Activated CD8-positive, alpha-beta T cell treated with anti-CD3 and anti-CD28 coated beads, Interleukin-2, amount 10 ng/mL, durations not matched to agents 7 days and 5 days (primary cell): ENCODE data around the gene SLC43A2. TPM values are rescaled to one million over a fixed set of nuclear protein-coding genes. Genes with fewer than 3 reads are reported as not detected.
"Not testable (repeated sequence)": the region's sequence is repeated elsewhere in the genome, so short reads cannot be mapped to it uniquely, and the experiment has no call there.

Experiments
- ATAC-seq: fragments of 150-1000 bp; cut with Tn5 transposase; one replicate; pipeline ENCODE4 v1.10.0; 2021; ENCODE audit warnings: moderate library complexity
- CTCF ChIA-PET: fragments of 350-600 bp; sonication (Branson Sonifier 250); formaldehyde crosslinking; loops from one replicate; lab custom pipeline; 2021; ENCODE audit warnings: antibody characterized with exemption; lab: Charles Lee
- POLR2A ChIA-PET: fragments of 350-600 bp; sonication (Branson Sonifier 250); formaldehyde crosslinking; loops from one replicate; lab custom pipeline; 2021; ENCODE audit warnings: antibody characterized with exemption; lab: Charles Lee
- DNase-seq: peaks from one replicate; pipeline ENCODE4 v3.0.0-alpha.2; 2020
- H3K27ac Mint-ChIP-seq: one replicate; pipeline ENCODE4 v1.8.0; 2021; ENCODE audit warnings: mild to moderate bottlenecking, mixed read lengths
- H3K27me3 Mint-ChIP-seq: one replicate; pipeline ENCODE4 v1.8.0; 2021; ENCODE audit warnings: low read depth, mixed read lengths
- H3K36me3 Mint-ChIP-seq: one replicate; pipeline ENCODE4 v1.8.0; 2021; ENCODE audit warnings: low read depth, mixed read lengths
- H3K4me1 Mint-ChIP-seq: one replicate; pipeline ENCODE4 v1.8.0; 2021; ENCODE audit warnings: low read depth, mixed read lengths
- H3K4me3 Mint-ChIP-seq: one replicate; pipeline ENCODE4 v1.8.0; 2021; ENCODE audit warnings: mild to moderate bottlenecking, mixed read lengths
- H3K9me3 Mint-ChIP-seq: one replicate; pipeline ENCODE4 v1.8.0; 2022; ENCODE audit warnings: mixed read lengths; ENCODE audit not compliant: insufficient read depth
- total RNA-seq, 2 experiments: library from RNA; stranded (reverse); gene quantifications; one replicate each; pipeline ENCODE4 v1.2.3, GENCODE V29; 2021

Gene SLC43A2
- total RNA-seq, 2 experiments from 2014 or later = 0.55 to 0.68 TPM

GRCh38 chr17:1580979-1581676 lies 47.5 kb downstream of the SLC43A2 start:
- CTCF ChIA-PET = no interaction called here
- DNase-seq = no peak
- H3K4me3 Mint-ChIP-seq = no peak overlapping the region
- no peaks in the 10 kb centered on the region for H3K27me3 Mint-ChIP-seq
- H3K27ac Mint-ChIP-seq = no peak overlapping the region
- no peaks in the 10 kb centered on the region for H3K9me3 Mint-ChIP-seq
- ATAC-seq = no peak
- POLR2A ChIA-PET = interaction anchor here (0.6 kb wide), 1 partner anchor 605 kb away, joined by 4 read pairs; no protein-coding TSS in a partner anchor
- peaks cover 10% of the 10 kb centered on the region for H3K4me1 Mint-ChIP-seq
- no peaks in the 10 kb centered on the region for H3K36me3 Mint-ChIP-seq

- Mint-ChIP-seq H3K36me3 (no peaks in the 10 kb centered on the region), H3K4me1 (peaks cover 14% of the 10 kb centered on the region), H3K4me3 (no peak overlapping the region), H3K27ac (no peak overlapping the region), H3K9me3 (no peaks in the 10 kb centered on the region), H3K27me3 (no peaks in the 10 kb centered on the region)
- no peak for ATAC-seq
- CTCF ChIA-PET = interaction anchor here (2.4 kb wide), 1 partner anchor 52 kb away, joined by 14 read pairs; the partner anchor contains the start of gene SLC43A2
- DNase-seq = no peak
- POLR2A ChIA-PET = no interaction called here
Observed at GRCh38 chr17:1578029-1578428, 50.6 kb downstream of the SLC43A2 start.

DNA sequence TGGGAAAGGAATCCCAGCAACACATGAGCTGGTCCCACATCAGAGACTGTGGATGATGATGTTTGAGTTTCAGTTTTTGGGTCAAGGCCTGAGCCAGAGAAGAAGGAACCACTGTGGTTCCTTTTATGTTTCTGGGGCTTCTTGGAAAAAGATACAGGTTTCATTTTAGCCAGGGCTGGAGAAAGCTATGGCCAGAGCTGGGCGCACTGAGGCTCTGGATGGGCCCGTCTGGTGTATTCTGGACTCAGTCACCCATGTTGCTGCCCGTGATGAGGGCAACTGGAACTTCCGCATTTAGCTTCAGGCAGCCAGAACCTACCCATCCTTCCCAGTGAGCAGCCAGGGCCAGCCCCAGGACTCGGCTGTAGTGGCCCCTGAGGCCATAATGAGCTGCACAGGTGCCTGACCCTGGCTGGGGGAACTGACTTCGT lies 51.0 kb downstream of the SLC43A2 start:
- ChIA-PET POLR2A (no interaction called here), CTCF (interaction anchor here (2.4 kb wide), 1 partner anchor 52 kb away, joined by 14 read pairs; the partner anchor contains the start of gene SLC43A2)
- Mint-ChIP-seq H3K27me3 (no peaks in the 10 kb centered on the region), H3K36me3 (no peaks in the 10 kb centered on the region), H3K9me3 (no peaks in the 10 kb centered on the region), H3K4me3 (no peak overlapping the region), H3K27ac (no peak overlapping the region), H3K4me1 (peaks cover 14% of the 10 kb centered on the region)
- ATAC-seq (no peak), DNase-seq (no peak)

DNA sequence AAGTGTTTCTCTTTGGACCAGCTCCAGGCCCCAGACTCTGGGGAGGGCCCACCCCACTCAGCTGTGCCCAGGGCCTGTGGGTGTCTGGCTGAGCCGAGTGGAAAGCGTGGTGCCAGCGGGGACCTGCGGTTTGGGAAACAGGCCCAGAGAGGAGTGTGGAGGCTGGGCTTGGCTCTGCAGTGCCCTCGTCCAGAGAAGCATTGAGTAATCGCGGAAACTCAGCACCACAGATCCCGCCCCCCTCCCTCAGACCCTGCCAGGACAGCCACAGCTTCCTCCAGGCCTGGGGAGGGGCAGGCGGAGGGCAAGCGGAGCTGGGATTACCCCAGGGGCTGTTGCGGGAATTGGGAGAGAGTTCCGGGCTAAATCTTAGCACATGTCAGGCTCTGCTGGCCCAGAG lies 51.5 kb downstream of the SLC43A2 start:
- Mint-ChIP-seq H3K36me3 (no peaks in the 10 kb centered on the region), H3K4me3 (no peak overlapping the region), H3K27ac (no peak overlapping the region), H3K27me3 (no peaks in the 10 kb centered on the region), H3K4me1 (peaks cover 14% of the 10 kb centered on the region), H3K9me3 (no peaks in the 10 kb centered on the region)
- ChIA-PET CTCF (interaction anchor here (2.4 kb wide), 1 partner anchor 52 kb away, joined by 14 read pairs; the partner anchor contains the start of gene SLC43A2), POLR2A (no interaction called here)
- DNase-seq (no peak), ATAC-seq (no peak)

- CTCF ChIA-PET = interaction anchor here (2.4 kb wide), 1 partner anchor 53 kb away, joined by 14 read pairs; the partner anchor contains the start of gene SLC43A2
- ATAC-seq = no peak
- no peak for DNase-seq
Observed at GRCh38 chr17:1576500-1576899, 52.1 kb downstream of the SLC43A2 start.

DNA sequence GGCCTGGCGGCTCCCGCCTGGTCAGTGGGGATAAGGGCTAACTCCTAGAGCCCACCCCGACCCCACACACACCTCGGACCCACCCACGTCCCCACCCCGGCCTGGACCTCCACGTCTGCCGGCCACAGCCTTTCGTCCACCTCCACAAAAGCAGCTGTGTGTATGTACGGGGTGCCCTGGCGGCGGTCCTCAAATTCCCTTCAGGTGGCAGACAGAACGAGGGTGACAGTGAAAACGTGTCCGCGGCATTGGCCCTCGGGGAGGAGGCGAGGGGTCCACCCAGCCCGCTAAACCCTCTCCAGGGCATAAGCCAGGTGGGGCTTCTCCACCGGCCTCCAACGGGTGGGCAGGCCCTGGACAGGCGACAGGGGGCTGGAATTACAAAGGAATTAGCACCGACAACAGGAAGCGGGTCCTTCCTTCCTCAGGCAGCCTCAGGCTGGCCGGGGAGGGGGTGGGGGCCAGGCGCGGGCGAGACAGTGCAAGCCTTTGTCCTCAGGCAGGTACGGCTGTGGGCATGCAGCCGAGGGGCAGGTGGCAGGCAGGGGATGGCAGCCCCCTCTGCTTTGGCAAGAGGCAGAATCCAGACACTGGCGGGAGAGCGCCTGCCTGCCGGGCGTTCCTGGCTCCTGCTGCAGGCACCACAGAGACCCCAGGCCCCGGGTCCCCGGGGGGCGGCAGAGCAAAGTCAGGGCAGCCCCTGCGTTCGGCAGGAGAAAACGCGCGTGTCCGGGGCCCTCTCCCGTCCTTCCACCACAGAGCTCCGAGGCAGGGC lies 53.8 kb downstream of the SLC43A2 start:
- POLR2A ChIA-PET = interaction anchor here (0.6 to 1.9 kb wide), 2 partner anchors 13 to 54 kb away, joined by 3 to 6 read pairs; partner anchors contain the start of gene SLC43A2
- ATAC-seq = no peak

More at GRCh38 chr17:1576500-1576899, 52.1 kb downstream of the SLC43A2 start:
- POLR2A ChIA-PET = no interaction called here
- Mint-ChIP-seq H3K4me3 (no peak overlapping the region), H3K36me3 (no peaks in the 10 kb centered on the region), H3K27me3 (no peaks in the 10 kb centered on the region), H3K27ac (no peak overlapping the region), H3K9me3 (no peaks in the 10 kb centered on the region), H3K4me1 (peaks cover 14% of the 10 kb centered on the region)

GRCh38 chr17:1573932-1574696 lies 54.5 kb downstream of the SLC43A2 start:
- Mint-ChIP-seq H3K36me3 (no peaks in the 10 kb centered on the region), H3K4me1 (peaks cover 14% of the 10 kb centered on the region)

More for the DNA sequence above, 53.8 kb downstream of the SLC43A2 start:
- Mint-ChIP-seq H3K27me3 (no peaks in the 10 kb centered on the region), H3K36me3 (no peaks in the 10 kb centered on the region), H3K9me3 (no peaks in the 10 kb centered on the region), H3K4me1 (peaks cover 14% of the 10 kb centered on the region), H3K27ac (no peak overlapping the region), H3K4me3 (no peak overlapping the region)
- no peak for DNase-seq
- CTCF ChIA-PET = interaction anchor here (0.8 to 4.0 kb wide), 24 partner anchors 8 to 212 kb away, joined by 3 to 94 read pairs (median 4); partner anchors contain the start of genes INPP5K, PITPNA, RILP and SCARF1

DNA sequence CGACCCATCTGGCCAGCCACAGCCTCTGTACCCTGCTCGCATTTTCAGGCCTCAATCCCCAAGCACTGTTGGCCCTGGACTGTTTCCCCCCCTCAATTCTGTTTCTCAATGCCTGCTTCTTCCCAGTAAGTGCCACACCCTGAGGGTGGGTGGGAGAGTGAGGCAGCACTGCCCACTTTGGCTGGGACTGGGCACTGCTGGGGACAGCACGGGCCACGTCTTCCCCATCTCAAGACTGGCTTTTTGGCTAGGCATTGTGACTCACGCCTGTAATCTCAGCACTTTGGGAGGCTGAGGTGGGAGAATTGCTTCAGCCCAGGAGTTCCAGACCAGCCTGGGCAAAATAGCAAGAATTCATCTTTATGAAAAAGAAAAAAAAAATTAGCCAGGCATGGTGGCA lies 56.0 kb downstream of the SLC43A2 start:
- ATAC-seq, POLR2A ChIA-PET, DNase-seq, H3K9me3 Mint-ChIP-seq, H3K4me3 Mint-ChIP-seq, H3K36me3 Mint-ChIP-seq, H3K27ac Mint-ChIP-seq, H3K27me3 Mint-ChIP-seq: not testable (repeated sequence)
- peaks cover 20% of the 10 kb centered on the region for H3K4me1 Mint-ChIP-seq
- CTCF ChIA-PET = interaction anchor here (2.7 to 4.0 kb wide), 2 partner anchors 55 to 77 kb away, joined by 23 to 94 read pairs; partner anchors contain the start of genes RILP and SLC43A2

More at GRCh38 chr17:1573932-1574696, 54.5 kb downstream of the SLC43A2 start:
- peak; percentile 73 for DNase-seq
- POLR2A ChIA-PET = interaction anchor here (0.6 to 1.9 kb wide), 2 partner anchors 13 to 55 kb away, joined by 3 to 6 read pairs; partner anchors contain the start of gene SLC43A2
- Mint-ChIP-seq H3K9me3 (no peaks in the 10 kb centered on the region), H3K4me3 (no peak overlapping the region), H3K27me3 (no peaks in the 10 kb centered on the region), H3K27ac (no peak overlapping the region)
- CTCF ChIA-PET = interaction anchor here (0.5 to 4.0 kb wide), 31 partner anchors 8 to 310 kb away, joined by 3 to 94 read pairs (median 4); partner anchors contain the start of genes INPP5K, PITPNA, RILP and SCARF1
- ATAC-seq = peak; percentile 84

- H3K4me3 Mint-ChIP-seq = no peak overlapping the region
- no peak overlapping the region for H3K27ac Mint-ChIP-seq
- H3K36me3 Mint-ChIP-seq = no peaks in the 10 kb centered on the region
- DNase-seq = no peak
- ChIA-PET CTCF (interaction anchor here (1.1 to 1.2 kb wide), 2 partner anchors 59 to 66 kb away, joined by 3 to 5 read pairs; no protein-coding TSS in a partner anchor), POLR2A (interaction anchor here (0.5 kb wide), 1 partner anchor 301 kb away, joined by 3 read pairs; no protein-coding TSS in a partner anchor)
- no peak for ATAC-seq
- H3K27me3 Mint-ChIP-seq = no peaks in the 10 kb centered on the region
- no peaks in the 10 kb centered on the region for H3K9me3 Mint-ChIP-seq
- H3K4me1 Mint-ChIP-seq = peaks cover 22% of the 10 kb centered on the region
Observed at GRCh38 chr17:1571341-1571704, 57.3 kb downstream of the SLC43A2 start.

DNA sequence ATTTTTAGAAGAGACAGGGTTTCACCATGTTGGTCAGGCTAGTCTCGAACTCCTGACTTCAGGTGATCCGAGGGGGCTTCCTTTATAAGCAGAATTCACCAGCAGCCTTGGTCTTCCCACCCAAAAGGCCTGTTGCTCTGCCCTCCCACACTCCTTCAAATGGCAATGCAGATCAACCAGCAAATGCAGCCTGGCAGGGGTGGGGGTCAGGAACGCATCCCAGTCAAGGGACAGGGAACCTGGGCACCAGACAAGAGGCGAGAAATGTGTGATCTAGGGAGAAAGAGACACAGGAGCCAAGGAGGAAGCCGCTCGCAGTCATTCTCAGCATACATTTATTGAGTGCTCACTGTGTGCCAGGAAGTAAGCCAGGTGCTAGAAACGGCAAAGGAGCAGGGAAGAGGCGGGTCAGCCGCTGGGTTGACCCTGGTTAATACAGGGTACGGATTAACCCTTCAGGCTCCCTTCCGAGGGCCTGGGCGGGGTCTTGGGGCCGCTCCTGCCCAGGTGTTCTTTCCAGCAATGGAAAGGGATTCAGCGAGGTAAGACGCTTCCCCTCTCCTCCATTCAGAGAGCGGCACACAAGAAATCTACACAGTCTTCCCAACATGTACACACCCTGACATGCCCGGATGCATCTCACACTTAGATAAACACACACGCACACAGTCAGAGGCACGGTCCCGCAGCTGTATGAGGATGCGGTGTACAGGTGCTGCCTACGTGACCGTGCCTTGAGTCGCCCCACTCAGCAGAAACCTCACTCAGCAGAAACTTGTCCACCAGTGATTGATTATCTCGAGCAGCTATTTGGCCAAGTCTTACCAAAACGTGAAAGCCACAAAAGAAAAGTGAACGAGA lies 59.5 kb downstream of the SLC43A2 start:
- DNase-seq (no peak), ATAC-seq (no peak)
- Mint-ChIP-seq H3K27ac (no peak overlapping the region), H3K9me3 (no peaks in the 10 kb centered on the region), H3K27me3 (peaks cover under 1% of the 10 kb centered on the region), H3K4me3 (no peak overlapping the region), H3K36me3 (no peaks in the 10 kb centered on the region), H3K4me1 (peaks cover 26% of the 10 kb centered on the region)
- CTCF ChIA-PET = no interaction called here
- POLR2A ChIA-PET = no interaction called here
